Activated naive CD4-positive, alpha-beta T cell (primary cell): ENCODE measurements around the gene YDJC.
"Not testable (repeated sequence)": the region's sequence is repeated elsewhere in the genome, so short reads cannot be mapped to it uniquely, and the experiment has no call there.

Source experiments
- DNase-seq, 4 experiments: peaks; one replicate each; lab custom pipeline; 2025; lab: John Stamatoyannopoulos, UW

Gene YDJC

DNA sequence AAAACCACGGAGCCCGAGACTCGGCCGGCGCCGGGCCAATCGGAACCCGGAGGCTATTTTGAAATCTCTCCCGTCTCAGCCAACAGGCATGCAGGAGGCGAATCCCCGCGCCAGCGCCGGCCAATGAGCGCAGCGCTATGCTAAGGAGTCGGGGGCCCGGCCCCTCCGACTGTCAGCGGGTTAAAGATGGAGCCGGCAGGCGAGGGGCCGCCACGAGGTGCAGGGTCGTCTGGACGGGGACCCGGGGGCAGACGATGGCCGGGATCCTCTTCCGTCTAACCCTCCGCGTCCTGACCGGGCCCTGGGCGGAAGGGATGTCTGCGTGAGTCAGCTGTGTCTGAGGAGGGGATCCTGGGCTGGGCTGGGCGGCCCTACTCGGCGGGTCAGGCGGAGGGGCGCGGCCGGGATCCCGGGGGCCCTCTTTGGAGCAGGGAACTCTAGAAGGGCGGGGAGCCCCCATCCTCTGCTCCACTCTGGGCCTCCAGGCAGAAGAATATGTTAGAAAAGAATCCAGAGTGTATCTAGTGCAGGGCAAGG lies 22.3 kb upstream of the YDJC start:
- DNase-seq, result peak; percentile 42 to 75 (median 64)

- no peak for DNase-seq
Measured at GRCh38 chr22:21651521-21652009, 21.7 kb upstream of the YDJC start.

DNA sequence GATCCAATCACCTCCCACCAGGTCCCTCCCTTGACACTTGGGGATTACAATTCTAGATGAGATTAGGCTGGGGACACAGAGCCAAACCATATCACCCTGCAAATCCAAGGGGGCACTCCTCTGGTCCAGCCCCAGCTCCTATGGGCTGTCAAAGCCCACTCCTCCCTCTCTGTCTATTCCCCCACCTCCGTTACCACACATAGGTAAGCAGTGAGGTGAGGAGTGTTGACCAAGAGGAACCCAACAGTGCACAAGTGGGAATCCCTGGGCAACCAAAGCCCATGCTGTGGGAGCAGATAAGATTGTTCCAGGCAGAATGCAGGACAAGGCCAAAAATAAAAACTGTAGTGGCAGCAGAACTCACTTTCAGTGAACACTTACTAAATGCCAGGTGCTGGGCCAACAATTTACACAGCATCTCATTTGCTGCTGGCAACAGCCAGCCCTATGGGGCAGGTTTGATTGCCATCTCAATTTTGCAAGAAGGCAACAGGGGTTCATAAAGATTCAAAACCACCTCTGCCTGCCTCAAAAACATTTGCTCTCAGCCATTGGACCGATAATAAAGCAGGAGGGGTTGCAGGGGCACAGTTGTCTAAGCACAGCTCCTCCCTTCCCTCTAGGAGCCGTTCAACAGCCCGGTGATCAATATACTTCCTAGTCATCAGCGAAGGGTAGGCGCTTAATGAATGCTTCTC lies 21.1 kb upstream of the YDJC start:
- no peak for DNase-seq

GRCh38 chr22:21650280-21650679 lies 20.5 kb upstream of the YDJC start:
- DNase-seq, result no peak

DNA sequence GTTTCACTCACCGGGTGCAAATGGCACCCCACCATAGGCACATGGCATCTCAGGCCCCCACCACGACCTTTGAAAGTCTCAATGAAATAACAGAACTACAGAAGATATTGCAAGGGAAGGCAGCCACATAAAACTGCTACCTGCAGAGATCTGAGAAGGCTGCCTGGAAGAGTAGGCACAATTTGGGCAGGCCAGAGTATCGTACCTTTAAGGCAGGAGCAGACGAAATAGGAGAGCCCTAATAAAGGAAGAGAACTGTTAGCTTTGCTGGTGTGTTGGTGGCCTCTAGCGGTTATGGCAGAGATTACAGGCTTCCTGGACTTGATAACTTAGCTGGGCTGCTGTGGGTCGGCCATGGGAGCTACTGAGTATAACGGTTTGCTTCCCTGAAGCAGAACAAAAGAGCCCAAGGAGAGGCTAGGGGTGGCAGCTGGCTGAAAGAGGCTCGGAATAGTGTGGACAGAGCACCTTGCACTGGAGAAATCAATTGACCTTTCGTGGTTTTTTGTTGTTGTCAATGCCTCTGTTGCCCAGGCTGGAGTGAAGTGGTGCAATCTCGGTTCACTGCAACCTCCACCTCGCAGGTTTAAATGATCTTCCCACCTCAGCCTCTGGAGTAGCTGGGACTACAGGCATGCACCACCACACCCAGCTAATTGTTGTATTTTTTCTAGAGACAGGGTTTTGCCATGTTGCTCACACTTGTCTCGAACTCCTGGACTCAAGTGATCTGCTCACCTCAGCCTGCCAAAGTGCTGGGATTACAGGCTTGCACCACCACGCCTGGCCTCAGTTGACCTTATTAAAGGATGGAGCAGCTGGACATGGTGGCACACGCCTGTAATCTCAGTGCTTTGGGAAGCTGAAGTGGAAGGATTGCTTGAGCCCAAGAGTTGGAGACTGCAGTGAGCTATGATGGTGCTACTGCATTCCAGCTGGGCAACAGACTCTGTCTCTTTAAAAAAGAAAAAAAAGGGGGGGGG lies 17.1 kb upstream of the YDJC start:
- peak in 3 of 4 experiments; percentile 28 to 66 (median 33) for DNase-seq

- DNase-seq, result not testable (repeated sequence)
Measured at GRCh38 chr22:21645513-21645912, 15.7 kb upstream of the YDJC start.

DNA sequence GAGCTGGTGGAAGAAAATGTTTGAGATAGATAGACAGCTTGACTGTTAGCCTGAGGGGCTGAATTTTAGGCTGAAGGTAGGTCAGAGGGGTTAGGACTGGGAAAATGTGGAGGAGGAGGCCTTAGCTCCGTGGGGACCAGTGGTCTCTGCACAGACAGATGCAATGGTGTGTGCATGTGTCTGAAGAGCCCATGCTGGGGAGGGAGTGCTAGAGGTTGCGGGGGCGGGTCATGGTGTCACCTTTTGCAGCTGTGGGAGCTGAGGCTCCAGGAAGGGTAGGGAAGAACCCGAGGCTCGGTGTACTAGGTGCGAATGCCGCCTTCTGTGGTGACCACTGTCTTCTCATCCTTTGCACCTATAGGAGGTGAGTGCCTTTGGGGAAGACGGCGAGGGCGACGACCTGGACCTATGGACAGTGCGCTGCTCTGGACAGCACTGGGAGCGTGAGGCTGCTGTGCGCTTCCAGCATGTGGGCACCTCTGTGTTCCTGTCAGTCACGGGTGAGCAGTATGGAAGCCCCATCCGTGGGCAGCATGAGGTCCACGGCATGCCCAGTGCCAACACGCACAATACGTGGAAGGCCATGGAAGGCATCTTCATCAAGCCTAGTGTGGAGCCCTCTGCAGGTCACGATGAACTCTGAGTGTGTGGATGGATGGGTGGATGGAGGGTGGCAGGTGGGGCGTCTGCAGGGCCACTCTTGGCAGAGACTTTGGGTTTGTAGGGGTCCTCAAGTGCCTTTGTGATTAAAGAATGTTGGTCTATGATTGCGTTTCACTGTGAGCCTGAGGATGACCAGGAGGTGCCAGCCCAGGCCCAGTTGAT lies 13.9 kb upstream of the YDJC start:
- DNase-seq, result no peak

- peak in 2 of 4 experiments; percentile 37 to 44 for DNase-seq
Measured at GRCh38 chr22:21642584-21643448, 13.0 kb upstream of the YDJC start.

DNA sequence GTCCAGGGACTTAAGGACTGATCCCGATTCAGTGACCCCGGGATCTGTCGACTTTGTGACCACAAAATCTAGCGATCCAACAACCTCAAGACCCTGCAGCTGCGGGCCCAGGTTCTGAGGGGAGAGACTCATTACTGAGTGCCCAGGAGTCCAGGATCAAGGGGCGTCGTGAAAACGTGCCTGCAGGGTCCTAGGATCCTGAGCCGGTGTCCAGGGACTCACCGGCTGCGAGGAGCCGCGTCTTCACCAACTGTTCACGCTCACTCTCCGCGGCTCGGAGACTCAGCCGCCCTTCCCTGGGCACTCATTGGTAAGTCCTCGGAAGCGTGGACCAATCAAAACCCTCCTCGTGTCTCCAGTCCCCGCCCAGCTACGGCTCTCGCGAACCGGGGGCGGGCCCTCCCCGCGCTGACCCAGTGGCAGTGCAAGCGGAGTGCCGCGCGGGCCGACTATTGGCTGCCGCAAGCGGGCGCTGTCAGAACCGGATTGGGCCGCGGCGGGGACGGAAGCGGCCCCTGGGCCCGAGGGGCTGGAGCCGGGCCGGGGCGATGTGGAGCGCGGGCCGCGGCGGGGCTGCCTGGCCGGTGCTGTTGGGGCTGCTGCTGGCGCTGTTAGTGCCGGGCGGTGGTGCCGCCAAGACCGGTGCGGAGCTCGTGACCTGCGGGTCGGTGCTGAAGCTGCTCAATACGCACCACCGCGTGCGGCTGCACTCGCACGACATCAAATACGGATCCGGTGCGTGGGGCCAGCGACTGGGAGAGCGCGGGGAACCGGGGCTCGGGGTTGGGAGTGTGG lies 12.2 kb upstream of the YDJC start, which contains the start of gene SDF2L1:
Gene SDF2L1 (plus strand): TSS at position 514 of the 795 bp plus-strand sequence. CDS start 35 bp downstream, at position 549.
- DNase-seq, result peak; percentile 93 to 98 (median 96)

GRCh38 chr22:21641417-21641788 lies 11.6 kb upstream of the YDJC start:
- no peak for DNase-seq

DNA sequence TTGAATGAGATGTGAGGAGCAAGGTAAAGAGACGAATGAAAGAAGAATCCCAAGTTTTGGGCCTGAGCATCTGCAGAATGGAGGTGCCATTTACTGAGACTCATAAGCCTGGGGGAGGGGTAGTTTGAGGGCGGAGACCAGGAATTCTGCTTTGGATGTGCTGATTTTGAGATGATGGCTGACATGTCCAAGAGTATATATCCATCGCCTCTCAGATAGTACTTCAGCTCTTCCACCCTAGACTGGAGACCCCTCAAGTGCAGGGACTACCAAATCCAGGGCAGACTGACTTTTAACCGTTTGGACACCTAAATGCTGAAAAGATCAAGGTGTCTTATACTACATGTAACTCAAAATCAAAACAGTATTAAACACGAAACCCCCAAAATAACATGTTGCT lies 11.0 kb upstream of the YDJC start:
- no peak for DNase-seq

DNA sequence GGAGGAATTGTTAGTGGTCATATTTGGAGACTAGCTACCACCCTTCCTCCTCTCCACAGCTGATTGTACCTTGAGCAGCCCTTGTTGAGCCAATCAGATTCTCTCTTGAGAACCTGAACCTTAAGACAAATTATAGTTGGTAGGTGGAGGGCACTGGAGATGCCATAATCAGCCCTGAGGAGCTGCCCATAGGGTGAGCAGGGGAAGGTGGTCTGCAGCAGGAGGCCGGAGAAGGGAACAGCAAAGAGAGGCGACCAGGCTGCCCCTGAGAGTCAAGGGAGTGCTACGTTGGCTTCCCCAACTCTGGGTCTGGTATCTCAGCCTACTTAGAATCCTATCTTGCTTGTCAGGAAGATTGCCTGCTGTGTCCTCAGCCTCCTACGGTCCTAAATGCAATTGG lies 9.5 kb upstream of the YDJC start:
- DNase-seq, result no peak

- DNase-seq, result not testable (repeated sequence)
Measured at GRCh38 chr22:21637450-21637849, 7.6 kb upstream of the YDJC start.

DNA sequence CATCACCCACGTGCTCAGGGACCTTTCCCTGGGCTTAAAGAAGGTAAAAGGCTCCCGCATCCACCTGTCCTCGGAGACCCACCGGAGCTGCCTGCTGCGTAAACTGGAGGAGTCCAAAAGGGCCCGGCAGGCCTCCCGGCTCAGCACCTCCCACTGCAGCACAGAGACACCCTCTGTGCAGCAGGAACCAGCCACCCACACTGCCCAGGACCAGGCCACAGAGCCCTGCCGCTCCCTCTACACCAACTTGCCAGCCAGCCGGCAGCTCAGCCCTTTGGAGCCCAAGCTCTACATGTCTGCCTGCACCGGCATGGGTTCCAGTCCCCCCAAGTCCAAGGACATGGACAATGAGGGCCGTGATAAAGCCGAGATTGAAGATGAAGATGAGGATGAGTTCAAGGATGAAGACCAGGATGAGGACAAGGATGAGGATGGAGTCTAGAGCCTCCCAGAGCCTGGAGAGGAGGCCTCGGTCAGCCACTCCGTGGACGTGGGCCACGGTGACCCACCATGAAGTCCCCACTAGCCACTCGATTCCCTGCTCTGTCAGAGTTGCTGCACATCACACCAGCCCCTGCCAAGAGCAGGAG lies 6.9 kb upstream of the YDJC start:
- DNase-seq, result no peak

GRCh38 chr22:21635771-21636510 lies 6.1 kb upstream of the YDJC start:
- no peak for DNase-seq

GRCh38 chr22:21634844-21635243 lies 5.0 kb upstream of the YDJC start:
- DNase-seq, result no peak

- DNase-seq, result no peak
Measured at GRCh38 chr22:21634081-21634480, 4.3 kb upstream of the YDJC start.

- DNase-seq, result no peak
Measured at GRCh38 chr22:21633481-21633880, 3.7 kb upstream of the YDJC start.

DNA sequence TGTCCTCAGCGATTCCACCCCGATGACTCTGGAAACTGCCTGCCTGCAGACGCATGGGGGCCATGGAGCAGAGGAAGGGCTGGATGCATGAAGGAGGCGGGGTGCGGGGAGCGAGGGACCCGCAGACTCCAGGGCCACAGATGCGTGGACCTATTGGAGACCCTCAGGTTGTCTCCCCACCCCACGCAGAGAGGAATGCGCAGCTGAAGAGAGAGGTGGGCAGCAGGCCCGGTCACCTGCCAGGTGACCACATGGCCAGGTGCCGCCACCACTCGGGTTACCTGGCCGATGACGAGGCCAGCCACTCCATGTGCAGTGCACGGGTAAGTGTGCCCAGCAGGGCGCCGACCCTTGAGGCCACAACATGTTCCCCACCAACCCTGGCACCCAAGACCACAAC lies 3.1 kb upstream of the YDJC start:
- no peak for DNase-seq
